ENCODE results near the gene TNFRSF9. TPM values are rescaled to one million over a fixed set of nuclear protein-coding genes. Genes with fewer than 3 reads are reported as not detected.
A peak's percentile ranks its signal among the peaks of the same experiment; 100 is the strongest.

TNFRSF9 gene
- total and polyA plus RNA-seq, 10 donors: 2.2 to 11.7 (median 3.5) TPM

DNA sequence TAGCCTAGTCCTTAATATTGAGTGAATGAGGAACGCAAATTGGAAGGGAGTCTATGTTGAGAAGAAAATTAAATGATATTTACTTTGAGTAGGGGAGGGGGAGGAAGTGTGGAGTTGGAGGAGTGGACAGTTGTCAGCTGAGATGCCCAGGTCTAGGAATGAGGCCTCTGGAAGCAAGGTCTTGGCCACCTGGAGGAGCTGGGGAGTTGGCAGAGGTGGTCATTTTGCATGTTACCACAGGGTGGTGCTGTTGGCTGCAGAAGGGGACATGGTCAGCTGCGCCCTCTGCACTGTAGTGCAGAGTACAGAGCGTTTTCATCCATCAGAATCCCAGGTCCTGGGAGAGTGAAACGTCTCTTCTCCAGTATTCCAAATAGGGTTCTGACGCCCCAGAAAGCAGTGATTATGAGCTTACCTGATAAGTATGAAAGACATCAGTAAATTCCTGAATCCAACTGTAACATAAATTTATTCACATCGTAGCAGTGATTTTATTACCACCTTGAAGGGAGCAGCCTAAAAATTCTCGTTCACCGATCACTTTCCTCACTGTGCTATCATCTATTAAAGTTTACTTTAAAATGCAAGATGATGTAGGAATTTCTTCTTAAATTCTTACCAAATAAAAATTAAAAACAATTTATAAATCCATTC is 34.7 kb upstream of the TNFRSF9 start:
- H3K4me1 ChIP-seq: peaks cover 0 to 6% (median 0%) of the 10 kb centered on the region in 6 donors
- no peak for DNase-seq
- intact Hi-C loops (cut with DNase I; ENCODE audit: low total_unique reads): no loop called here
- no peaks in the 10 kb centered on the region for H3K27me3 ChIP-seq (replicated peaks in 1 of 7)
- no peak overlapping the region for H3K4me3 ChIP-seq
- H3K9me3 ChIP-seq: no peaks in the 10 kb centered on the region
- TF ChIP-seq POLR2A (IDR thresholded peaks at IDR 0.05): no peak
- TF ChIP-seq POLR2AphosphoS5 (IDR thresholded peaks at IDR 0.05): peak in 1 of 3 donors; percentile 14
- TF ChIP-seq, protein P1, sequence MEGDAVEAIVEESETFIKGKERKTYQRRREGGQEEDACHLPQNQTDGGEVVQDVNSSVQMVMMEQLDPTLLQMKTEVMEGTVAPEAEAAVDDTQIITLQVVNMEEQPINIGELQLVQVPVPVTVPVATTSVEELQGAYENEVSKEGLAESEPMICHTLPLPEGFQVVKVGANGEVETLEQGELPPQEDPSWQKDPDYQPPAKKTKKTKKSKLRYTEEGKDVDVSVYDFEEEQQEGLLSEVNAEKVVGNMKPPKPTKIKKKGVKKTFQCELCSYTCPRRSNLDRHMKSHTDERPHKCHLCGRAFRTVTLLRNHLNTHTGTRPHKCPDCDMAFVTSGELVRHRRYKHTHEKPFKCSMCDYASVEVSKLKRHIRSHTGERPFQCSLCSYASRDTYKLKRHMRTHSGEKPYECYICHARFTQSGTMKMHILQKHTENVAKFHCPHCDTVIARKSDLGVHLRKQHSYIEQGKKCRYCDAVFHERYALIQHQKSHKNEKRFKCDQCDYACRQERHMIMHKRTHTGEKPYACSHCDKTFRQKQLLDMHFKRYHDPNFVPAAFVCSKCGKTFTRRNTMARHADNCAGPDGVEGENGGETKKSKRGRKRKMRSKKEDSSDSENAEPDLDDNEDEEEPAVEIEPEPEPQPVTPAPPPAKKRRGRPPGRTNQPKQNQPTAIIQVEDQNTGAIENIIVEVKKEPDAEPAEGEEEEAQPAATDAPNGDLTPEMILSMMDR (IDR thresholded peaks at IDR 0.05 in 8 of 11, conservative IDR thresholded peaks at IDR 0.05 in 3 of 11): peak; percentile 13 to 74 (median 59)
- 78 to 91% (median 86%) methylated on average over 8 of the region's 8 CpGs for WGBS, 5 donors
- no peak overlapping the region for H3K27ac ChIP-seq
- H3K36me3 ChIP-seq: peaks cover 2 to 100% (median 79%) of the 10 kb centered on the region in 6 donors

DNA sequence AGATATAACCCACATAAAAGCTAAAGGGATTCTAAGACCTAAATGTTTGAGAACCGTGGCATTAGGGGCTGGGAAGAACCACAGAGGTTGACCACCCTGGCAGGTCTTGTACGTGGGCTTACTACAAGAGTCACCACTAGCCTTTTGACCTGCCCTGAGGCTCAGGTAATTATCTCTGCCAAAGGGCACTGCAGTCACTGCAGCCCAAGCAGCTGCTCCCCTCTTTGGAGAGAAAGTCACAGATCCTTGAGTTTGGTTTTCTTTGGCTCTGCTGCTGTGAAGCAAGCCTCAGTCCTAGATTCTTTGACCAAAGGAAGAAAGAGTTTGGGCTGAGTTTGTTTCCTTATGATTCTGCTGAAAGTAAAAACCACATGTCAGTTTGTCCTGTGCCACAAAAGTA is 32.4 kb upstream of the TNFRSF9 start:
- Histone ChIP-seq H3K4me1 (peaks cover 0 to 25% (median 5%) of the 10 kb centered on the region in 6 donors), H3K9me3 (no peaks in the 10 kb centered on the region), H3K27me3 (replicated peaks in 1 of 7) (no peaks in the 10 kb centered on the region), H3K4me3 (no peak overlapping the region), H3K36me3 (peaks cover 2 to 100% (median 78%) of the 10 kb centered on the region in 6 donors), H3K27ac (no peak overlapping the region)
- WGBS, 5 donors: 90 to 100% (median 94%) methylated on average over 2 of the region's 2 CpGs
- intact Hi-C loops (cut with DNase I; ENCODE audit: low total_unique reads): no loop called here
- TF ChIP-seq, protein P1 (IDR thresholded peaks at IDR 0.05 in 8 of 11, conservative IDR thresholded peaks at IDR 0.05 in 3 of 11): no peak
- TF ChIP-seq POLR2AphosphoS5 (IDR thresholded peaks at IDR 0.05) (no peak), POLR2A (IDR thresholded peaks at IDR 0.05) (no peak)
- no peak for DNase-seq

DNA sequence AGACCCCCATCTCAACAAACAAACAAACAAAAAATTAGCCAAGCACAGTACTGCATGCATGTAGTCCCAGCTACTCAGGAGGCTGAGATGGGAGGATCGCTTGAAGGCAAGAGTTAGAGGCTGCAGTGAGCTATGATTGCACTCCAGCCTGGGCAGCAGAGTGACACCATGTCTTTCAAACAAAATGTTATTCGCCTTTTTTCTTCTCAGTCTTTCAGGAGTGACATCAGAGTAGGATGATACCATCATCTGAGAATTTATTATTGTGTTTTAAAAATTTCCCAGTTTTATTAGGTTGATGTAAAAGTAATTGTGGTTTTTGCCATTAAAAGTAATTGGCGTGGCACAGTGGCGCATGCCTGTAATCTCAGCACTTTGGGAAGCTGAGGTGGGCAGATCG is 31.6 kb upstream of the TNFRSF9 start:
- peaks cover 2 to 100% (median 80%) of the 10 kb centered on the region in 6 donors for H3K36me3 ChIP-seq
- H3K9me3 ChIP-seq: no peaks in the 10 kb centered on the region
- no peak for TF ChIP-seq POLR2A (IDR thresholded peaks at IDR 0.05)
- TF ChIP-seq, protein P1 (IDR thresholded peaks at IDR 0.05 in 8 of 11, conservative IDR thresholded peaks at IDR 0.05 in 3 of 11): no peak
- no peak for TF ChIP-seq POLR2AphosphoS5 (IDR thresholded peaks at IDR 0.05)
- DNase-seq: no peak
- no peak overlapping the region for H3K4me3 ChIP-seq
- intact Hi-C loops (cut with DNase I; ENCODE audit: low total_unique reads): no loop called here
- H3K27ac ChIP-seq: no peak overlapping the region
- no peaks in the 10 kb centered on the region for H3K27me3 ChIP-seq (replicated peaks in 1 of 7)
- peaks cover 0 to 33% (median 12%) of the 10 kb centered on the region in 6 donors for H3K4me1 ChIP-seq
- 93 to 99% (median 96%) methylated on average over 5 of the region's 5 CpGs for WGBS, 5 donors

DNA sequence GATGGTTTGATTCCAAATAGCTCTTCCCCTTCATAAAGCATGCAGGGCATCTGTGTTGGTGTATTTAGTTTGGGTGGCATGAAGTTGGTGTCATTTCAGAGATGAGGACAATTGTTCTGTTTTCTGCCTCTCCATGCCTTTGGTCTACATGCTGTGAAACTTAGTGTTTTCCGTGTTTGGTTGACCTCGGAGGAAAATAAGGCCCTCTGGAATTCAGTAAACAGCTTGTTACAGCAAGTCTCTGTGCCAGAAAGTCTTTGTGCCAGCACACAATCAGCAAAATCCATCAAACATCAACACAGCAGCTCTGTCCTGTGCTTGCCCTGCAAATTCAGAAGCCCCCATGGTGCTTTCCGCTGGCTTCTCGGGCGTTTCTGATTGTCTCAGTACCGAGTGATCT is 30.4 kb upstream of the TNFRSF9 start:
- no peak overlapping the region for H3K4me3 ChIP-seq
- H3K36me3 ChIP-seq: peaks cover 2 to 100% (median 77%) of the 10 kb centered on the region in 6 donors
- H3K27ac ChIP-seq: peak overlapping the region in 5 of 8 donors; percentile 16 to 49 (median 42)
- 82 to 89% (median 87%) methylated on average over 6 of the region's 6 CpGs for WGBS, 5 donors
- no peak for DNase-seq
- peaks cover 0 to 45% (median 23%) of the 10 kb centered on the region in 6 donors for H3K4me1 ChIP-seq
- H3K27me3 ChIP-seq (replicated peaks in 1 of 7): no peaks in the 10 kb centered on the region
- intact Hi-C loops (cut with DNase I; ENCODE audit: low total_unique reads): no loop called here
- no peak for TF ChIP-seq POLR2A (IDR thresholded peaks at IDR 0.05)
- H3K9me3 ChIP-seq: no peaks in the 10 kb centered on the region
